Skeletal muscle cell (primary cell): ENCODE data around the gene ATL1.
"Not testable (repeated sequence)": the region's sequence is repeated elsewhere in the genome, so short reads cannot be mapped to it uniquely, and the experiment has no call there.

ENCODE experiments used
- DNase-seq: peaks from one replicate; pipeline ENCODE4 v3.0.0-alpha.2; 2010; ENCODE audit warnings: low read depth
- H3K4me3 ChIP-seq: 2 replicates; pipeline ENCODE4 v1.5.1; 2011; ENCODE audit warnings: low read depth, mild to moderate bottlenecking, control low read depth, low read length, moderate library complexity

ATL1 gene

GRCh38 chr14:50599700-50600444, 39.9 kb downstream of the ATL1 start:
- no peak overlapping the region for H3K4me3 ChIP-seq
- DNase-seq, result peak; percentile 18

- H3K4me3 ChIP-seq, result no peak overlapping the region
- no peak for DNase-seq
Measured at GRCh38 chr14:50600849-50601248, 40.9 kb downstream of the ATL1 start.

- no peak for DNase-seq
- no peak overlapping the region for H3K4me3 ChIP-seq
Measured at GRCh38 chr14:50601394-50601793, 41.4 kb downstream of the ATL1 start.

GRCh38 chr14:50602035-50602434, 42.1 kb downstream of the ATL1 start:
- DNase-seq, result no peak
- no peak overlapping the region for H3K4me3 ChIP-seq

- H3K4me3 ChIP-seq, result no peak overlapping the region
Measured at GRCh38 chr14:50603565-50603964, 43.6 kb downstream of the ATL1 start.

GRCh38 chr14:50605766-50606165, 45.8 kb downstream of the ATL1 start:
- H3K4me3 ChIP-seq, result no peak overlapping the region

More at GRCh38 chr14:50603565-50603964, 43.6 kb downstream of the ATL1 start:
- DNase-seq, result no peak

GRCh38 chr14:50606468-50606867, 46.5 kb downstream of the ATL1 start:
- DNase-seq, result no peak
- H3K4me3 ChIP-seq, result no peak overlapping the region

More at GRCh38 chr14:50605766-50606165, 45.8 kb downstream of the ATL1 start:
- no peak for DNase-seq

- peak; percentile 32 for DNase-seq
- H3K4me3 ChIP-seq, result no peak overlapping the region
Measured at GRCh38 chr14:50607181-50607580, 47.2 kb downstream of the ATL1 start.

GRCh38 chr14:50607761-50608160, 47.8 kb downstream of the ATL1 start:
- no peak for DNase-seq
- H3K4me3 ChIP-seq, result no peak overlapping the region

- DNase-seq, result no peak
- no peak overlapping the region for H3K4me3 ChIP-seq
Measured at GRCh38 chr14:50608302-50608851, 48.4 kb downstream of the ATL1 start.

- no peak overlapping the region for H3K4me3 ChIP-seq
- DNase-seq, result no peak
Measured at GRCh38 chr14:50610465-50610864, 50.5 kb downstream of the ATL1 start.

GRCh38 chr14:50612806-50613205, 52.9 kb downstream of the ATL1 start:
- DNase-seq, result no peak
- no peak overlapping the region for H3K4me3 ChIP-seq

GRCh38 chr14:50615056-50615455, 55.1 kb downstream of the ATL1 start:
- DNase-seq, result no peak

GRCh38 chr14:50615552-50615951, 55.6 kb downstream of the ATL1 start:
- DNase-seq, result no peak
- no peak overlapping the region for H3K4me3 ChIP-seq

More at GRCh38 chr14:50615056-50615455, 55.1 kb downstream of the ATL1 start:
- no peak overlapping the region for H3K4me3 ChIP-seq

GRCh38 chr14:50616275-50616674, 56.3 kb downstream of the ATL1 start:
- no peak for DNase-seq
- H3K4me3 ChIP-seq, result no peak overlapping the region

GRCh38 chr14:50619569-50620141, 59.7 kb downstream of the ATL1 start:
- H3K4me3 ChIP-seq, result no peak overlapping the region
- no peak for DNase-seq

GRCh38 chr14:50620341-50620740, 60.4 kb downstream of the ATL1 start:
- H3K4me3 ChIP-seq, result no peak overlapping the region
- no peak for DNase-seq

- no peak overlapping the region for H3K4me3 ChIP-seq
- DNase-seq, result no peak
Measured at GRCh38 chr14:50622978-50623377, 63.0 kb downstream of the ATL1 start.

- no peak for DNase-seq
- no peak overlapping the region for H3K4me3 ChIP-seq
Measured at GRCh38 chr14:50624447-50624846, 64.5 kb downstream of the ATL1 start.

- not testable (repeated sequence) for H3K4me3 ChIP-seq, DNase-seq
Measured at GRCh38 chr14:50624947-50625346, 65.0 kb downstream of the ATL1 start.

- H3K4me3 ChIP-seq, result no peak overlapping the region
- DNase-seq, result no peak
Measured at GRCh38 chr14:50631408-50631821, 71.5 kb downstream of the ATL1 start.
